Lower lobe of right lung (tissue), 2 donors: ENCODE measurements around the gene CYB5R3. TPM values are rescaled to one million over a fixed set of nuclear protein-coding genes. Genes with fewer than 3 reads are reported as not detected.
A peak's percentile ranks its signal among the peaks of the same experiment; 100 is the strongest.

Source experiments
- ATAC-seq, 2 donors: fragments of 200-7000 bp; cut with Tn5 transposase; one replicate each; pipeline ENCODE4 v1.9.1; 2020 to 2022; ENCODE audit warnings: mild to moderate bottlenecking in 2 of 2, moderate library complexity in 2 of 2
- DNase-seq: peaks from one replicate; pipeline ENCODE4 v3.0.0-alpha.2; 2020
- H3K27ac ChIP-seq: fragments of 200-600 bp; one replicate; pipeline ENCODE4 v1.8.0; 2022
- H3K27me3 ChIP-seq: fragments of 200-600 bp; one replicate; pipeline ENCODE4 v1.8.0; 2022; ENCODE audit warnings: low read depth
- H3K36me3 ChIP-seq: fragments of 200-600 bp; one replicate; pipeline ENCODE4 v1.8.0; 2022; ENCODE audit warnings: mild to moderate bottlenecking
- H3K4me1 ChIP-seq: fragments of 200-600 bp; one replicate; pipeline ENCODE4 v1.8.0; 2022
- H3K4me3 ChIP-seq: fragments of 200-600 bp; one replicate; pipeline ENCODE4 v1.8.0; 2022; ENCODE audit warnings: mild to moderate bottlenecking
- H3K9me3 ChIP-seq: fragments of 200-600 bp; one replicate; pipeline ENCODE4 v1.8.0; 2022
- intact Hi-C: fragments of 100-400 bp; cut with DNase I; formaldehyde crosslinking; loops from one replicate; pipeline ENCODE4 v1.11.0; 2022
- total RNA-seq: library from RNA; stranded (reverse); fragmentation: NEBNext Ultra II Directional; extraction: Animal tissue kit (Norgen Biotek cat#: 25700); gene quantifications from one replicate; pipeline ENCODE4 v1.2.1, GENCODE V29; 2021
- TF ChIP-seq, protein P1 (sequence below): fragments of 200-600 bp; IDR thresholded peaks from one replicate; pipeline ENCODE4 v1.8.0; 2022; ENCODE audit warnings: antibody characterized with exemption, mild to moderate bottlenecking
- donor health status: DM: no; HTN: yes; CAD: no; lungs with severe emphysema.

The CYB5R3 gene
- total RNA-seq, 1 donor from 2014 or later = 219 TPM

DNA sequence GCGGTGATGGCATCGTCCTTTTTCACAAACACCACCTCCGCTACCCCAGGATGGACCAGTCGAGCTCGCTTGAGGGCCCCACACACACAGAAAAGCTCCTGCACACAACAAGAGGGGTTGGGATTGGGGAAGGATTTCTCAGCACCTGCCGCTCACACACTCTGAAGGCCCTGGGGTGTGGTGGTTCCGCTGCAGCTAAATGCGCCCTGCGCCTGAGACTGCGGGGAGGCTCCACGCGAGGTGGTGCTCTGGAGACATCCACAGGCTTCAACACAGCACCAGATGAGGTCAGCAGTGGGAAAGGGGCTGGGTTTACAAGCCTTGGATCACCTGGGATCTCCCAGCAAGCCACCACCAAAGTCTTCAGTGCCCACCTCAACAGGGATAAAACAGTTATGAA is 57.2 kb downstream of the CYB5R3 start:
- intact Hi-C loops = no loop called here
- Histone ChIP-seq H3K27me3 (no peaks in the 10 kb centered on the region), H3K4me3 (no peak overlapping the region), H3K9me3 (no peaks in the 10 kb centered on the region), H3K27ac (no peak overlapping the region), H3K36me3 (peaks cover 99% of the 10 kb centered on the region), H3K4me1 (peaks cover 15% of the 10 kb centered on the region)
- TF ChIP-seq, protein P1, sequence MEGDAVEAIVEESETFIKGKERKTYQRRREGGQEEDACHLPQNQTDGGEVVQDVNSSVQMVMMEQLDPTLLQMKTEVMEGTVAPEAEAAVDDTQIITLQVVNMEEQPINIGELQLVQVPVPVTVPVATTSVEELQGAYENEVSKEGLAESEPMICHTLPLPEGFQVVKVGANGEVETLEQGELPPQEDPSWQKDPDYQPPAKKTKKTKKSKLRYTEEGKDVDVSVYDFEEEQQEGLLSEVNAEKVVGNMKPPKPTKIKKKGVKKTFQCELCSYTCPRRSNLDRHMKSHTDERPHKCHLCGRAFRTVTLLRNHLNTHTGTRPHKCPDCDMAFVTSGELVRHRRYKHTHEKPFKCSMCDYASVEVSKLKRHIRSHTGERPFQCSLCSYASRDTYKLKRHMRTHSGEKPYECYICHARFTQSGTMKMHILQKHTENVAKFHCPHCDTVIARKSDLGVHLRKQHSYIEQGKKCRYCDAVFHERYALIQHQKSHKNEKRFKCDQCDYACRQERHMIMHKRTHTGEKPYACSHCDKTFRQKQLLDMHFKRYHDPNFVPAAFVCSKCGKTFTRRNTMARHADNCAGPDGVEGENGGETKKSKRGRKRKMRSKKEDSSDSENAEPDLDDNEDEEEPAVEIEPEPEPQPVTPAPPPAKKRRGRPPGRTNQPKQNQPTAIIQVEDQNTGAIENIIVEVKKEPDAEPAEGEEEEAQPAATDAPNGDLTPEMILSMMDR = no peak
- no peak for DNase-seq
- ATAC-seq = no peak

DNA sequence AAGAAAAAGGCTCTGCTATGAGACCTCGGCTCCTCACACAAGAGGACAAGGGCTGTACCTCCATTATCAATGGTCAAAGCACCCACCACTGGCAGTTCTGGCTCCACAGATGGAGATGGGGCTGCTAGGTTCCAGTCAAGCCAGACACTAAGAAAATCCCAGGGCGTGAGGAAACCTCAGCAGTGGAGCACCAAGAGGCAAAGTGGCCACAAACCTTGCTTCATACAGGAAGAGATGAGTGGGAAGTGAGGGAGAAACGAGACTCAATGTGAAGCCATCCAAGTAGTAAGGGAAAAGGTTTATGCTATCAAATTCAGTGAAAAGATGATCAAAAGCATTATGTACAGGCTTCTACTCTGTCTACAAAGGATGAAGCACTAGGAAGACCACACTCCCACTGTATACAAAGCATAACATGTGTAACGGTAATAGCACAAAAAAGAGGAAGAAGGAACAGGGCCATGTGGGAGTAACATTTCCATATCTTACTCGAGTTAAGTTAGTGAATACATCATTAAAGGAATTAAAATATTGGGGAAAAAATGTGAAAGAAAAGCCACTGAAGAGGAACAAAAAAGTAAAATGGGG is 61.5 kb downstream of the CYB5R3 start:
- DNase-seq (no peak), ATAC-seq (peak; percentile 51 to 52)
- no peak overlapping the region for H3K27ac ChIP-seq
- peaks cover 10% of the 10 kb centered on the region for H3K4me1 ChIP-seq
- H3K9me3 ChIP-seq = no peaks in the 10 kb centered on the region
- H3K36me3 ChIP-seq = peaks cover 97% of the 10 kb centered on the region
- no peaks in the 10 kb centered on the region for H3K27me3 ChIP-seq
- H3K4me3 ChIP-seq = no peak overlapping the region
- intact Hi-C loops = no loop called here
- TF ChIP-seq, protein P1 = no peak

DNA sequence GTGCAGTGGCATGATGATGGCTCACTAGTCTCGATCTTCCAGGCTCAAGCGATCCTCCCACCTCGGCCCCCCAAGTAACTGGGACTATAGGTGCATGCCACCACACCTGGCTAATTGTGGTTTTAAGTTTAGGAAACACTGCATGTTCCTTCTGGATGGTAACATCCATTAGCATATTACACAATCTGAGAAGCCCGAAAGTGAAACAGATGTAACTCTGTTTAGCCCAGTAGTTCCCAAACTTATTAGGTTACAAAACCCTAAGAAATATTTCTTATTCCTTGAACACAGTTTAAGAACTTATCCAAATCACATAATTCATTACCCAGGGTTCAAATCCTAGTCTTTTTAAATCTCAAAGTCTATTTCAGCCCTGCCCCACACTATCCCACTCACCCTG is 62.8 kb downstream of the CYB5R3 start:
- intact Hi-C loops = no loop called here
- no peaks in the 10 kb centered on the region for H3K9me3 ChIP-seq
- no peak overlapping the region for H3K27ac ChIP-seq
- H3K4me1 ChIP-seq = peaks cover 16% of the 10 kb centered on the region
- no peaks in the 10 kb centered on the region for H3K27me3 ChIP-seq
- no peak overlapping the region for H3K4me3 ChIP-seq
- TF ChIP-seq, protein P1 = no peak
- DNase-seq (no peak), ATAC-seq (no peak)
- H3K36me3 ChIP-seq = peaks cover 84% of the 10 kb centered on the region

DNA sequence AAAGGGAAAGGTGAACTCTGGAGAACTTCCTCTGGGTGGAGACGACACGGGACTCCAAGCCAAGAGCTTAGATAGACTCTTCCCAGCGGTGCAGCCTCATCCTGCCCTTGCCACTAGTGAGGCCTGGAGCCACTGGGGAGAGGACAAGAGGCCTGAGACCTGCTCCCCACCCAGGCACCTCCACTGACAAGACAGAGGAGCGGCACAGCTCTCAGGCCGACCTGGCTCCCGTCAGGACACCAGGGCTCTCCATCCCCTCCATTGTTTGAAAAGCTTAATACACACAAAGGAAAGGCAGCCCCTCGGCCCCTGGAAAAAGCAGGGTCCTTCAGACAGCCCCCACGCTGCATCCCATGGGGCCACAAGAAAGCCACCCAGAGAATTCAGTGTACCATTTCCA is 64.1 kb downstream of the CYB5R3 start:
- Histone ChIP-seq H3K4me3 (no peak overlapping the region), H3K36me3 (peaks cover 71% of the 10 kb centered on the region), H3K27me3 (no peaks in the 10 kb centered on the region), H3K27ac (no peak overlapping the region), H3K4me1 (peaks cover 16% of the 10 kb centered on the region), H3K9me3 (no peaks in the 10 kb centered on the region)
- TF ChIP-seq, protein P1 = no peak
- ATAC-seq (no peak), DNase-seq (no peak)
- intact Hi-C loops = no loop called here

DNA sequence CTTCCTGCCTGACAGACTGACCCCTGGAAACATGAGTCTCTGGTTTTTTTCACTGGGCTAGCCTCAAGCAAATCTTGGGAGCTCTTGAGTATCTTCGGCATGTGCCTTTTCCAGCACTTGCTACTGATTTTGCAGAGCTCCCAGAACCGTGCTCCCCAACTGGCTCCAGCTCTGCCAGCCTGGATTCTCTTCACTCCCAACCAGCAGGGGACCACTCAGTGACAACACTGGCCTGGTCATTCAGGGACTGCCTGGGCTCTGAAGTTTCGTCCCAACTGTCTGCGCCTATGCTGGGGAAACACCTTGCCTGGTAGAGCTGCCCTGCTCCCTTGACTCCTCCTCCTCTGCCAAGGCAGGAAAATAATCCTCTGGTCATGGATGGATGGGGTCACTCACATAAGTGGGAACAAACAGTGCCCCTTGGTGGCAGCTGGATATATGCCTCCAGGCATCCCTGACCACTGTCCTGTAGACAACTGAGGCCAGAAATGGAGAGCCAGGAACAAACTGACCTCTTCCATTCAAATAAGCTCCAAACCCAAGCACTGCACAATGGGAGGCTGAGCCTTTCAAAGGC is 64.7 kb downstream of the CYB5R3 start:
- Histone ChIP-seq H3K4me1 (peaks cover 16% of the 10 kb centered on the region), H3K9me3 (no peaks in the 10 kb centered on the region), H3K36me3 (peaks cover 66% of the 10 kb centered on the region), H3K27me3 (no peaks in the 10 kb centered on the region), H3K4me3 (no peak overlapping the region), H3K27ac (no peak overlapping the region)
- intact Hi-C loops = no loop called here
- TF ChIP-seq, protein P1 = no peak
- ATAC-seq (no peak), DNase-seq (no peak)
